GM18502 (cell line): ENCODE results near the gene CDK14.
"Not testable (repeated sequence)": the region's sequence is repeated elsewhere in the genome, so short reads cannot be mapped to it uniquely, and the experiment has no call there.

Experiments
- ATAC-seq: cut with Tn5 transposase; IDR thresholded peaks from one replicate; pipeline ENCODE4 v1.9.1; 2021; ENCODE audit warnings: mild to moderate bottlenecking; ENCODE audit not compliant: unreplicated experiment, poor library complexity

CDK14 gene

GRCh38 chr7:90928700-90929424, 332.7 kb downstream of the CDK14 start:
- ATAC-seq, result not testable (repeated sequence)

GRCh38 chr7:90931986-90932916, 336.1 kb downstream of the CDK14 start:
- peak; percentile 98 for ATAC-seq

- ATAC-seq, result no peak
Observed at GRCh38 chr7:90933041-90933440, 336.9 kb downstream of the CDK14 start.

GRCh38 chr7:90933984-90934383, 337.9 kb downstream of the CDK14 start:
- ATAC-seq, result no peak

- ATAC-seq, result no peak
Observed at GRCh38 chr7:90938371-90938770, 342.2 kb downstream of the CDK14 start.

GRCh38 chr7:90939666-90940065, 343.5 kb downstream of the CDK14 start:
- no peak for ATAC-seq

- no peak for ATAC-seq
Observed at GRCh38 chr7:90944021-90944420, 347.9 kb downstream of the CDK14 start.

GRCh38 chr7:90945104-90945787, 349.1 kb downstream of the CDK14 start:
- ATAC-seq, result no peak

- no peak for ATAC-seq
Observed at GRCh38 chr7:90946730-90947501, 350.8 kb downstream of the CDK14 start.

GRCh38 chr7:90948085-90948484, 352.0 kb downstream of the CDK14 start:
- ATAC-seq, result peak; percentile 63

GRCh38 chr7:90951229-90951628, 355.1 kb downstream of the CDK14 start:
- no peak for ATAC-seq

- no peak for ATAC-seq
Observed at GRCh38 chr7:90951986-90952954, 356.1 kb downstream of the CDK14 start.

- no peak for ATAC-seq
Observed at GRCh38 chr7:90955641-90956207, 359.6 kb downstream of the CDK14 start.

GRCh38 chr7:90957883-90958282, 361.8 kb downstream of the CDK14 start:
- ATAC-seq, result no peak

- ATAC-seq, result no peak
Observed at GRCh38 chr7:90958647-90959046, 362.5 kb downstream of the CDK14 start.

- ATAC-seq, result no peak
Observed at GRCh38 chr7:90961037-90961725, 365.1 kb downstream of the CDK14 start.

GRCh38 chr7:90965211-90965610, 369.1 kb downstream of the CDK14 start:
- ATAC-seq, result no peak

GRCh38 chr7:90966346-90966745, 370.2 kb downstream of the CDK14 start:
- no peak for ATAC-seq
